Stimulated activated CD8-positive, alpha-beta memory T cell treated with anti-CD3 and anti-CD28 coated beads, Interleukin-12 subunit alpha, Interleukin-12 subunit beta, amount 100 ng/mL, for 24 hours (primary cell): ENCODE measurements around the gene MPND.
"Not testable (repeated sequence)": the region's sequence is repeated elsewhere in the genome, so short reads cannot be mapped to it uniquely, and the experiment has no call there.

Experiments
- DNase-seq: peaks from one replicate; pipeline ENCODE4 v3.0.0-alpha.2; 2020; ENCODE audit errors: extremely low read depth

MPND gene

GRCh38 chr19:4320419-4320818, 22.9 kb upstream of the MPND start:
- DNase-seq: no peak

GRCh38 chr19:4322942-4323665, 20.3 kb upstream of the MPND start:
- no peak for DNase-seq

- DNase-seq: no peak
These were observed 19.7 kb upstream of the MPND start for GRCh38 chr19:4323692-4324091.

- DNase-seq: no peak
These were observed 19.1 kb upstream of the MPND start for GRCh38 chr19:4324228-4324627.

GRCh38 chr19:4326215-4326836, 17.0 kb upstream of the MPND start:
- DNase-seq: no peak

- no peak for DNase-seq
These were observed 16.5 kb upstream of the MPND start for GRCh38 chr19:4326837-4327251.

GRCh38 chr19:4327252-4327876, 16.0 kb upstream of the MPND start:
- DNase-seq: peak; percentile 55

- DNase-seq: no peak
These were observed 15.5 kb upstream of the MPND start for GRCh38 chr19:4327877-4328242.

GRCh38 chr19:4328243-4328990, 14.9 kb upstream of the MPND start:
- peak; percentile 94 for DNase-seq

GRCh38 chr19:4328991-4329681, 14.2 kb upstream of the MPND start:
- not testable (repeated sequence) for DNase-seq

GRCh38 chr19:4329858-4330257, 13.5 kb upstream of the MPND start:
- no peak for DNase-seq

GRCh38 chr19:4334929-4335570, 8.3 kb upstream of the MPND start:
- DNase-seq: no peak

- DNase-seq: no peak
These were observed 5.4 kb upstream of the MPND start for GRCh38 chr19:4337906-4338440.

GRCh38 chr19:4338441-4339355, 4.7 kb upstream of the MPND start, which contains the start of gene STAP2:
Gene STAP2, minus strand, starts transcription at chr19:4338827. Its CDS starts 74 bp downstream, at chr19:4338753.
- no peak for DNase-seq

GRCh38 chr19:4342314-4342614, 1.1 kb upstream of the MPND start:
- no peak for DNase-seq

GRCh38 chr19:4342615-4343369, 570 bp upstream of the MPND start:
- DNase-seq: peak; percentile 80

GRCh38 chr19:4345342-4346019, 2.1 kb downstream of the MPND start:
- no peak for DNase-seq

GRCh38 chr19:4346020-4346383, 2.6 kb downstream of the MPND start:
- DNase-seq: no peak

- no peak for DNase-seq
These were observed 4.2 kb downstream of the MPND start for GRCh38 chr19:4347521-4347920.
